Stimulated activated naive CD8-positive, alpha-beta T cell treated with anti-CD3 and anti-CD28 coated beads, Interleukin-15, amount 100 ng/mL, for 72 hours (primary cell): ENCODE measurements around the gene TRAF1.

ENCODE experiments used
- ATAC-seq: fragments of 150-1000 bp; cut with Tn5 transposase; 2 replicates; pipeline ENCODE4 v1.10.0; 2021; ENCODE audit warnings: mild to moderate bottlenecking, moderate library complexity
- DNase-seq, 2 donors: peaks; one replicate each; pipeline ENCODE4 v3.0.0; 2021 to 2022
- H3K27ac Mint-ChIP-seq, 2 donors: one replicate each; pipeline ENCODE4 v1.8.0; 2022; ENCODE audit warnings: mild to moderate bottlenecking in 2 of 2, mixed read lengths in 2 of 2, moderate library complexity in 2 of 2
- H3K27me3 Mint-ChIP-seq: one replicate; pipeline ENCODE4 v1.8.0; 2022; ENCODE audit warnings: mixed read lengths
- H3K4me1 Mint-ChIP-seq: one replicate; pipeline ENCODE4 v1.8.0; 2022; ENCODE audit warnings: mild to moderate bottlenecking, mixed read lengths
- H3K4me3 Mint-ChIP-seq, 2 donors: one replicate each; pipeline ENCODE4 v1.8.0; 2022; ENCODE audit warnings: mild to moderate bottlenecking in 2 of 2, mixed read lengths in 2 of 2, moderate library complexity in 1 of 2
- H3K9me3 Mint-ChIP-seq, 2 donors: one replicate each; pipeline ENCODE4 v1.8.0; 2022; ENCODE audit warnings: mixed read lengths in 2 of 2

Gene TRAF1

DNA sequence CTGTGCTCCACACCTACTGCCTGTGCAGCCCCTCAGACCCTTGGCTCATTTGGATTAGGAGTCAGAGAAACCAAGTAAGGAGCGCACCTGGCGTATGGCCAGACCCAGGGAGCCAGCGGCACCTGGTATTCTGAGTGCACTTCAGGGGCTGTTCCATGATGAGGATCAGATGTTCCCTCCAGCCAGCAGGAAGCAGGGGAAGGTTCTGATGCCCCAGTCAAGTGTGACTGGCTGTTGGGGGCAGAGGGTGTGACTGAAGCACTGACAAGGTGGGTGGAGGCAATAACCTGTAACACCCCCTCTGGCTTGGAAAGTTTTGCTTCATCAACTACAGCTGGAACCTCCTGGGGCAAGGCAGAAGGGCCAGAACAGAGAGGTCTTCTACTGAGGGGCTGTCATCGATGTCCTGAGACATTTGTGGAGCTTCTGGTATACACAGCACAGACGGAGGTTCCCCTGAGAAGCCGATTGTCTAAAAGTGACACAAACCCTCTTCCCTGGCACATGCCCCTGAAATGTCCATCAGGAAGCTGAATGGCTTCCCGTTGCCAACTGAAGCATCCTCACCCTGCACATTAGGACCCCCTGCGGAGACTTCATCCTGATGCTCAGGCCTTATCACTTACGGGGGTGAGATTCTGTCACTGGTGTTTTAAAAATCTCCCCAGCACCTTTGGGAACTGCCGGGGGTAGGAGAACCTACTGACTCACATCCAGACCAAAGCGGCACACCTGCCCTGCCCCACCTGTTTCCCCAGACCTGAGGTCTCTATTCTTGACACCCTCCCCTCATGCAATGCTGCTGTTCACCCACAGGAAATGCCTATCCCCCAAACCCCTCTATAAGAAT, 21.1 kb downstream of the TRAF1 start:
- peak; percentile 26 to 61 for DNase-seq
- H3K9me3 Mint-ChIP-seq = no peaks in the 10 kb centered on the region
- ATAC-seq = peak; percentile 68
- peaks cover 97% of the 10 kb centered on the region for H3K4me1 Mint-ChIP-seq
- H3K27me3 Mint-ChIP-seq = no peaks in the 10 kb centered on the region
- peak overlapping the region; percentile 33 to 73 for H3K4me3 Mint-ChIP-seq
- peak overlapping the region; percentile 91 to 95 for H3K27ac Mint-ChIP-seq

DNA sequence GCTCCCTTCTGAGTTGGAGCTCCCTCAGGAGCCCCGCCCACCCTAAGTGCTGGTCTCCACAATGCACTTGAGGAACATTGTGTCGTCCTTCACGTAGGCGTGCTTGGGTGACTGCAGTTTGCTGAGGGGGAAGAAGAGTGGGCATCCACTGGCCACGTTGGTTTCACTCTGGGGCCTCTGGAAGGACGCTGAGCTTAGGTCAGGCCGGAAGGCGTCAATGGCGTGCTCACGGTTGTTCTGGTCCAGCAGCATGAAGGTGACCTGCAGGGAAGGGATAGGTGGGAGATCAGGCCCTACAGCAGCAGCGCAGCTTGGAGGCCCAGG, 21.7 kb downstream of the TRAF1 start:
- DNase-seq (no peak), ATAC-seq (no peak)
- Mint-ChIP-seq H3K27me3 (no peaks in the 10 kb centered on the region), H3K4me1 (peaks cover 97% of the 10 kb centered on the region), H3K4me3 (peak overlapping the region; percentile 33 to 36), H3K9me3 (no peaks in the 10 kb centered on the region), H3K27ac (peak overlapping the region; percentile 88 to 89)

DNA sequence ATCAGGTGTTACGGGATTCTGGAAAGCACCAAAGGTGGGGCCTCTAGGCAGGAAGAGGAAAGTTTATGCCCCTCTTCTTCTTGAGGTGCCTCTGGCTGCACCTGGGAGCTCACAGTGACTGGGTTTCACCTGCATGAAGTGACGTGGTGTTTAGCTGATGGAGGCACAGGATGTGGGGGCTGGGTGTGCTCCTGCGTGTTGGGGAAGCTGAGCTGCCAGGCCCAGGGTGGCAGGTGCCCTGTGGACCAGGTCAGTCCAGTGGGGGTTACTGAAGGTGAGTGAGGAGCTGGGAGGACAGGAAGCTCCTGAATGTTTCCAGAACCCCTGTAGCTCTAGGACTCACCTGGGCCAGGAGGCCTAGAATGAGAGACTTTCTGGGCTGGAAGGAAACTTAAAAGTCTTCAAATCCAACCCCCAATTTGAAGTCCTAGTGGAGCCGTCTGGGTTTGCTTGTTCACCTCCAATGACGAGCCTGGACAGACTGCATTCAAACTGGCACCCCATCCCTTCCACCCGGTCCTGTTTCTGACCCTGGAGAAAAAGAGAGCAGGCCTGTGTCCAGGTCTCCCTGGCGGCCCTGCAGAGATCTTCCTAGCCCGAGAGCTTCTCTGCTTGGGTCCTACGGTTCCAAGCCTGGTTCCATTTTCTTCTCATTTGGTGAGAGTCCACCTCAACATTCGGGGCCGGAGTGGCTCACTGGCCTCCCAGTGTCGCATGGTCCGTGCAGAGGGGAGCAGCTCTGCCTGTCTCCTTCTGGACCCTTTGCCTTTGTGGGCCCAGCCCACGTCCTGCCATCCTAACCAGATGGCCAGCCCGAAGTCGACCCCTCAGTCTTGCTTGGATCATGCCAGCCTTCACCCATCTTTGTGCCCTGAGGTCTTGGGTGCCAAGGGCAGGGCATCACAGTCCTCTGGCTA, 22.3 kb downstream of the TRAF1 start:
- peak overlapping the region; percentile 33 to 36 for H3K4me3 Mint-ChIP-seq
- DNase-seq (no peak), ATAC-seq (peak; percentile 43)
- H3K4me1 Mint-ChIP-seq = peaks cover 97% of the 10 kb centered on the region
- H3K27ac Mint-ChIP-seq = peak overlapping the region; percentile 88 to 89
- H3K27me3 Mint-ChIP-seq = no peaks in the 10 kb centered on the region
- no peaks in the 10 kb centered on the region for H3K9me3 Mint-ChIP-seq

DNA sequence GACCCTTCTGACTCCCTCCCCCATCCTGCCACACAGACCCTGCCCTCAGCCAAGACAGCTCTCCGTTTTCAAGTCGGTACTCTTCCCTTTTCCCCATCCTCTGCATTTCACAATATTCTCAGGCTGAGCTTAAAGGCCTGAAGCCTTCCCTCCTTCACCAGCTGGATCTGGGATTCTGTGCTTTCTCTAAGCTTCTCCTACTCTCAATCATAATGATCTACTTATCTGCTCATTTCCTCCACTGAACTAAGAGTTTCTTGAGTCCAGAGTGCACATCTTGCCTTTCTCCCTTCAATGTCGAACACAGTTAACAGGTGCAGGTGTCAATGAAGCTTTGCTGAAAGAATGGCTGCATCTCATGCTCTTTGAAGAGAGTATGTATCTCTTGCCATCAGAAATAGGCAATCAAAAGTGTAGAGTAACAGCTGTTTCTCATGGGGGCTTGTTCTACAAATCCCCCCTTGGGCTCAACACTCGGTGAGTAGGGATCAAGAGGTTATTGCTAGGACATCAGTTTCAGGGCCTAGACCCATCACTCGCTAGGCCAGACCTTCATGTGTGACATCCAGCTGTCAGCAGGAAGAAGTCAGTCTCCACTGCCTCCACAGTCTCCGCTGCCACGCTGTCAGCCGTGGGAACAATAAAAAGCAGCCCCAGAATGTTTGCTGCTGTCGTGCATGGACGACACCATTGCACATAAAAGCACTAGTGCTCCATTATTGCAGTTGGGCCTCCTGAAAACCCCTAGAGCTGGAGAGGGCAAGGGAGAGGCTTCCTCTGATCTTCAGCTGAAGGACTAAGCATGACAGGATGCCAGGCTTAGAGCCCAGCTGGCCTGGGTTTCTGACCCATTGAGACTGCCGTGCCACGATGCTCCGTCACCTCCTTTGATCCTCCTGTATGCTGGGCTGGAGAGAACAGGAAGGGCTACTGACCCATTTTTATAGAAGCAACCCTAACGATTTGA, 23.7 kb downstream of the TRAF1 start:
- DNase-seq = peak in 1 of 2 donors; percentile 17

DNA sequence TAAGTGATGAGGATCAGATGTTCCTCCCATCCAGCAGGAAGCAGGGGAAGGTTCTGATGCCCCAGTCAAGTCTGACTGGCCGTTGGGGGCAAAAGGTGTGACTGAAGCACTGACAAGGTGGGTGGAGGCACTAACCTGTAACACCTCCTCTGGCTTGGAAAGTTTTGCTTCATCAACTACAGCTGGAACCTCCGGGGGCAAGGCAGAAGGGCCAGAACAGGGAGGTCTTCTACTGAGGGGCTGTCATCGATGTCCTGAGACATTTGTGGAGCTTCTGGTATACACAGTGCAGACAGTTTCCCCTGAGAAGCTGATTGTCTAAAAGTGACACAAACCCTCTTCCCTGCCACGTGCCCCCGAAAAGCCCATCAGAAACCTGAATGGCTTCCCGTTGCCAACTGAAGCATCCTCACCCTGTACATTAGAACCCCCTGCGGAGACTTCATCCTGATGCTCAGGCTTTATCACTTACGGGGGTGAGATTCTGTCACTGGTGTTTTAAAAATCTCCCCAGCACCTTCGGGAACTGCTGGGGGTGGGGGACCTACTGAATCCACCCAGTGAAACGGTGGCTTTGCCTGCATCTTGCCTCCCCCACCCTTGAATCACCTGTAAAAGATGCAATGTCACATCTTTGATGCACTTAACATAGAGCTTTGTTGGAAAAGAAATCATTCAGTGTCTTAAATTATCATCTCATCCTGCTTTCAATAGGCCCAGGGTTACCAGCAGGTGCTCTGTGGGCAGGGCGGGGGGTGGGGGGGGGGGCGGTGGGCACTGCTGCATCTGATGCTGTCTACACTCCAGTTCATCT, 24.6 kb downstream of the TRAF1 start:
- Mint-ChIP-seq H3K9me3 (no peaks in the 10 kb centered on the region), H3K27me3 (no peaks in the 10 kb centered on the region), H3K27ac (peak overlapping the region; percentile 71 to 94), H3K4me3 (peak overlapping the region in 1 of 2 donors; percentile 14), H3K4me1 (peaks cover 98% of the 10 kb centered on the region)
- ATAC-seq (no peak), DNase-seq (no peak)

More for the DNA sequence above, 23.7 kb downstream of the TRAF1 start:
- H3K27ac Mint-ChIP-seq = peak overlapping the region; percentile 61 to 92
- no peaks in the 10 kb centered on the region for H3K27me3 Mint-ChIP-seq
- no peaks in the 10 kb centered on the region for H3K9me3 Mint-ChIP-seq
- H3K4me3 Mint-ChIP-seq = peak overlapping the region; percentile 24 to 31
- no peak for ATAC-seq
- H3K4me1 Mint-ChIP-seq = peaks cover 100% of the 10 kb centered on the region

DNA sequence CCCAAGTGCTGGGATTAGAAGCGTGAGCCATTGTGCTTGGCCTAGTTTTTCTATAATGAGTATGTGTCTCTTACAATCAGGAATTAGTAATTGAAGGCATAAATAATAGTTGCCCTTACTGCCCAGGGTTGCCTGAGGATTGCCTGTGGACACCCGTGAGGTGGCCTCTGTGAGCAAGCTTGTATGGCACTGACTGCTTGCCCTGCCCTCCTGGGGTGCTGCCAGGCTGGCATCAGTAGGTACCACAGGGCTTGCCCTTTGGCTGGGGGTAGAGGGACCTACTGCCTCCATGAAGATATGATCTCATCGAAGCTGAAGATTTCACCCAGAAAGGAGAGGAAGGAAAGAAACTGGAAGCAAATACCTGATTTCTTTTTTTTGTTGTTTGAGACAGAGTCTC, 25.8 kb downstream of the TRAF1 start:
- H3K9me3 Mint-ChIP-seq = no peaks in the 10 kb centered on the region
- H3K4me3 Mint-ChIP-seq = no peak overlapping the region
- ATAC-seq = no peak
- peaks cover 93% of the 10 kb centered on the region for H3K4me1 Mint-ChIP-seq
- peak overlapping the region; percentile 17 to 94 for H3K27ac Mint-ChIP-seq
- DNase-seq = no peak
- H3K27me3 Mint-ChIP-seq = no peaks in the 10 kb centered on the region

DNA sequence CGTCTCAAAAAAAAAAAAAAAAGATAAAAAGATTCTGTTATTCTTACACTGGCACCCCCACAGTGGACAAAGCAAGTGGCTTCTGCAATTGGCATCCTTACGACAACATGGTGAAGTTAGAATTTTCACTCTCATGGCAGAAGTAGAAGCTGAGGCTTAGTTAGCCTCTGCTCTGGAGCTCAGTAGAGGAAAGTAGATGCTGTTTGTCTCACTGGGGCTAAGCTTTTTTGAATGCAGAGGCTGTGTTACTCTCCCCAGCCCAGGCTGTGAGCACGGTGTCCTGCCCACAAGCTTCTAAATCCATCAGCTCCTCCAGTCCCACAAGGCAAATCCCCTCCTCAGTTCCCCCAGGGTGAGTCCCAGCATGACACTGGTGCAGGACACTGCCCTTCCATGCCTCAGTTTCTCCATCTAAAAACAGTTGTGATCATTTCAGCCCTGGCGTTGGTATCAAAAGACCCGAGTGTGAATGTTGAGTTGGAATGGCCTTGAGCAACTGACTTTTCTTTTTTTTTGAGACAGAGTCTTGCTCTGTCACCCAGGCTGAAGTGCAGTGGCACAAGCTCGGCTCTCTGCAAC, 27.0 kb downstream of the TRAF1 start:
- H3K27me3 Mint-ChIP-seq = no peaks in the 10 kb centered on the region
- DNase-seq = no peak
- no peak for ATAC-seq
- no peak overlapping the region for H3K4me3 Mint-ChIP-seq
- H3K27ac Mint-ChIP-seq = peak overlapping the region; percentile 77 to 96
- H3K9me3 Mint-ChIP-seq = no peaks in the 10 kb centered on the region
- H3K4me1 Mint-ChIP-seq = peaks cover 93% of the 10 kb centered on the region

DNA sequence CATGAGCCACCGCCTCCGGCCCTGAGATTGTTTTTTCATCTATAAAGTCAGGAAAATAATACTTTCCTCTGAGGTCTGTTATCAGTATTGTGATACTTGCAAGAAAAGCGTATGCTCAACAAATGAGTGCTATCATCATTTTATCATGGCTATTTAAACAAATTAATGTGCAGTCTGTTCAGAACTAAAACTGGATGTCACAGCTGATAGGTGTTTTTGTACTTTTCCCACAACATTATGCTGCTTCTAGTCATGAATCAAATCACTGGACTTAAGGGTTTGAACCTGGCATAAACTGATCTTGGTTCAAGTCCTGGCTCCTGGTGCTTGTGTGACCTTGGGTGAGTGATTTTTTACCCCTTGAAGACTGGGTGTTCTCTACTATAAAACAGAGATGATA, 28.2 kb downstream of the TRAF1 start:
- Mint-ChIP-seq H3K27me3 (no peaks in the 10 kb centered on the region), H3K9me3 (no peaks in the 10 kb centered on the region), H3K4me3 (no peak overlapping the region), H3K4me1 (peaks cover 90% of the 10 kb centered on the region), H3K27ac (peak overlapping the region; percentile 12 to 17)
- DNase-seq (no peak), ATAC-seq (no peak)

DNA sequence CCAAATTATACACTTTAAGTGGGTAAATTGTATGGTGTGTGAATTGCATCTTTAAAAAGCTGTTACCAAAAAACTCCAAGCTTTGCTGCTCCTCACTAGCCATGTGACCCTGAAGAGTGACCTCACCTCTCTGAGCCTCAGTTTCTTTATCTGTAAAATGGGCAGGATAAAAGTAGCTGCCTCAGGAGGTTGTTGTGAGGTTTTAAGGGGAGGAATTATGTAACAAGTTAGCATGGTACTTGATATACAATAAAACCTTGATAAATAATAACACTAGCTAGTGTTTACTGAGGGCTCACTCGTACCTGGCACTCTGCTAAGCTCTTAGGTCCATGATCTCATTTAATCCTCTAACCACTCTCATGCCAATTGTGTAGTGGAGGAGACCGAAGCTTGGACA, 30.6 kb downstream of the TRAF1 start:
- no peak for ATAC-seq
- H3K4me3 Mint-ChIP-seq = no peak overlapping the region

DNA sequence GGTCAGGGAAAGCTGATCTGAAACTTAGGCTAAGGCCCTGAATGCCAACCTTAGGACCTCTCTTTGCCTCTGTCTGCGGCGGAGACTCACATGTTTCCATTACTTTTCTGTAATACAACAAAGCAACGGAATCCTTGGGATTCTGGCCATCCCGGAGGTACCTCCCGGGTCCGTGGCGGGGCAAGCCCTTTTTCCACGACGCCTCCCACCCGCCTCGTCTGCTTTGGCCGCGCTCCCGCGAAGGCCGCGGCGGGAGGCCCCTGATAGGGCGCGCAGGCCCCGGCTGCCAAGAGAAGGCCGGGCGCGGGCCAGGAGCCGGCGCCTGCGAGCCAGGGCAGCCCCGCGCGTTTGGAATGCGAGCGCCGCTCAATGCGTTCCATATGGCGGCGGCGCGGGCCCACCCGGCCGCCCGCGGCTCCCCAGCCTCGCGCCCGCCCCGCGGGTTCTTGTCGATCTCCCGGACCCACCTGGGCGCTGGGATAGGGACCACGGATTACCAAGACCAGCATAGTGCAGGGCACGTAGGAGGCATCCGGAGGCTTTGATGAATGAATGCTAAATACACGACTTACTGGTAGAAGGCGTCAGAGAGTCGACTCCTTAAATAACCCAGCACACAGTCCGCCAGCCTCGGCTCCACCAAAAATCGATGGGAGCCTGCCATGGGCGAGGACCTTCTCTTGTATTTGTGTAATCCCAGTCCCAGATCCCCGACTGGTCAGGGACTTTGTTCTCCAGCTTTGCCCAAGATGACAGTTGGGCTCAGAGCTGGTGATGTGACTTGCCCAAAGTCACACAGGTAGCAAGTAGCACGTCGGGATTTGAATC, 32.1 kb downstream of the TRAF1 start:
- Mint-ChIP-seq H3K9me3 (no peaks in the 10 kb centered on the region), H3K27ac (peak overlapping the region in 1 of 2 donors; percentile 63), H3K4me3 (peak overlapping the region in 1 of 2 donors; percentile 35), H3K27me3 (no peaks in the 10 kb centered on the region), H3K4me1 (peaks cover 90% of the 10 kb centered on the region)
- DNase-seq = no peak
- no peak for ATAC-seq

More for the DNA sequence above, 30.6 kb downstream of the TRAF1 start:
- peaks cover 90% of the 10 kb centered on the region for H3K4me1 Mint-ChIP-seq
- no peaks in the 10 kb centered on the region for H3K9me3 Mint-ChIP-seq
- no peaks in the 10 kb centered on the region for H3K27me3 Mint-ChIP-seq
- peak overlapping the region in 1 of 2 donors; percentile 92 for H3K27ac Mint-ChIP-seq
- DNase-seq = no peak

DNA sequence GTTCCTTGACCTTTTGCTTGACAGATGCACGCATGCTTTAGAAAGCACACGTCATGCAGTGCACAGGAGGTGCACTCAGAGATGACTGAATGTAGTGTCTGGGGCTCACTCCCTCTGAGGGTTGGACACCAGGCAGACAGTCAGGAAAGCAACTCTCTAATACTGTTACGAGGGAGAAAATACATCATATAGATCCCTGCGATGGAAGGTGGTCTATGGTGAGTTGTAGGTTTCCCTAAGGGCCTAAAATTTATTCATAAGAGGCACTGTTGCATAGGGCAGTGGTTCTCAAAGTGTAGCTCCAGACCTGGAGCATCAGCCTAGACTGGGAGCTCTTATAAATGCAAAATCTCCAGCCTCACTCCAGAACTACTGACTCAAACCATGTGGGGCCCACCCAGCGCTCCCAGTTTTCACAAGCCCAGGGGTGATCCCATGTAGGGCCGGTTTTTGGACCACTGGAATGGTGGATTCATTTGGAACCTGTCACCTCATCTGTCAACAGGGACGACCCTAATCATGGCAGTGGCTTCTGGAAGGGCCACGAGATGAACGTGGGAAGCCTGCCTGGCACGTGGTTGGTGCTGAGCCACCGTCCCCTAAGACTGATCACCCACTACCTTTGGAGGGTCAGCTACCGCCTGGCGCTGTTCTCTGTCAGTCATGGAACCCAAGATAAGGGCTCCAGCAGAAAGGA, 32.8 kb downstream of the TRAF1 start:
- Mint-ChIP-seq H3K4me3 (peak overlapping the region; percentile 70 to 89), H3K4me1 (peaks cover 90% of the 10 kb centered on the region), H3K27me3 (no peaks in the 10 kb centered on the region), H3K27ac (peak overlapping the region; percentile 97 to 98), H3K9me3 (no peaks in the 10 kb centered on the region)
- no peak for ATAC-seq
- DNase-seq = no peak

DNA sequence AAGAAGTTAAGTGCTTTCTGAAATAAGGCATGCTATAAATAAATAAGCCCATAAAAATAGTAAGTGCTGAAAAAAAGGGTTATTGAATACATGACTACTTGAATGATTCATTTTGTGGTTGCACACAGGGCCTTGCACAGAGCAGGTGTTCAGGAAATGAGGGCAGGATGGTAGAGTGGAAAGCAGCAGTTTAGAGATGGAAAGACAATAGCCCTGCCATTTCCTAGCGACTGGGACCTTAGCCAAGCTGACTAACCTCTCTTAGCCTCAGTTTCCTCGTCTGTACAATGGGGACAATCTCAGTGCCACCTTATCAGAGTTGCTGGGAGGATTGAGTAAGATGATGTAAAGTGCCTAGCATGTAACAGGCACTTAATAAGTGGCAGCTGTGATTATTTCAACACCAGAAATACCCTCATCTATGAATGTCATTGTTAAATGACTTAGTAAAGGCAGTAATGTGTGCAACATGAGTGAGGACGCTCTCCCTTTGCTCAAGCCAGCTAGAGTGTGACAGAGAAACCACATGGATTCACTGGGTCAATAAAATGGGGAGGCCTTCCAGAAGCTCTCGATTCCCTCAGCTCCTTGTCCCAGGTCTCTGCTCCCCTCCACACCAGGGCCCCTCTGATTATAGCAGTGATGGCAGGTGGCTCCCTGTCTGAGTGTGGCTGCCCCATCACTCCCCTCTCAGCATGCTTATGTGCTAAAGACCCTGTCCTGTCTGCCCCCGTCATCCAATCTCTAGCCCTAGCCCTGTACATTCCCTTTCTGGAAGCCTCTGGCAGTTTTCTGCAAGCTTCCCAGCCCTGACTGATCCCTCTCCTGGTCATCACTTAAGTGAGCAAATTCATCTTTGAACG, 33.6 kb downstream of the TRAF1 start:
- ATAC-seq = peak; percentile 70
- H3K9me3 Mint-ChIP-seq = no peaks in the 10 kb centered on the region
- H3K27ac Mint-ChIP-seq = peak overlapping the region; percentile 97 to 98
- peak overlapping the region; percentile 86 to 89 for H3K4me3 Mint-ChIP-seq
- DNase-seq = peak; percentile 62 to 73
- no peaks in the 10 kb centered on the region for H3K27me3 Mint-ChIP-seq
- H3K4me1 Mint-ChIP-seq = peaks cover 90% of the 10 kb centered on the region
